RKO (cell line): ENCODE results near the gene PEDS1.
A peak's percentile ranks its signal among the peaks of the same experiment; 100 is the strongest.
"Not testable (repeated sequence)": the region's sequence is repeated elsewhere in the genome, so short reads cannot be mapped to it uniquely, and the experiment has no call there.

Source experiments
- DNase-seq: peaks from one replicate; pipeline ENCODE4 v3.0.0-alpha.2; 2016; ENCODE audit warnings: low spot score

The PEDS1 gene

DNA sequence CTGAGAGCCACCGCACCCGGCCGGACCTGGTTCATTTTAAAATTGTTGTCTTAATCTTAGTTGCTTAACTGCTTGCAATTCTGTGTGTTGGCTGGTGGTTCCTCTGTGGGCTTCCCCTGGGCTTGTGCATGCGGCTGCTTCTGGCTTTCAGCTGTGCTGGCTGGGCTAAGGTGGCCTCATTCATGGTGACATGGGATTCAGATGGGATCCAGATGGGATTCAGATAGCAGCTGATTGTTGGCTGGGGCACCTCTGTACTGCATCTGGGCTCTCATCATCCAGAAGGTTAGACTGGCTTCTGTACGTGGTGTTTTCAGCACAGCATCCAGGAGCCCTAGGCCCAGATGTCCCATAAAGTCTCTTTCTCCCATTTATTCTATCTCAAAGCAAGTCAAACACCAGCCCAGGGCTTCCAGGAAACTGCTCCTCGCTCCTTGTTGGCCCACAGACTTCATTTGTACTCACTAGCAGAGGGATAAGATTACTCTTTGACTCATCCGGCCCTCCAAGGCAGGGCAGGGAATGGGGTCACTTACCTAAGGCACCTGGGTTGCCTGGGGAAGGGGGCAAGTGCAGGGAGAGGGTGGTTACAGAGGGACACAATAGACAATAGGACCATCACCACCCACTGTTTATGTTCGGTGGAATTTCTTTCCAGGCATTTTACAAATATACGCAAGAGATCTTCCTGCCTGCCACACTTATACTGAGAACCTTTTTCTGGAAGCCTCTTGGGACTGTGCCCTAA is 10.2 kb upstream of the PEDS1 start:
- no peak for DNase-seq

- DNase-seq, result not testable (repeated sequence)
These were observed 8.0 kb upstream of the PEDS1 start for GRCh38 chr20:50161494-50161893.

DNA sequence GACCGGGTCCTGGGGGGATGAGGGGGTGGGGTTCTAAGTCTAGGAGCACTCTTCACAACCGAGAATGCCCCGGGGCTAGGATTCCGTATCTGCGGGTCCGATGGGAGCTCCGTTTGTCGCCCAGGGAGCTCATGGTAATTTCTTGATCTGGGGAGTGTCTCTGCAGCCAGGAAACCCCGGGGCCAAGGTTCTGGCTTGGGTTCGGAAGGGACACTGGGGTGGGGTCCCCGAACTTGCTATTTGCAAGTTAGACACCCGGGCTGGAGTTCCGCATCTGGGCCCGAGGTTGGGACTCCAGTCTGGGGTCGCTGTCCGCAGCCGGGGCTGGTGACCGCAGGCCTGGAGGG is 397 bp downstream of the PEDS1 start:
- DNase-seq, result no peak

GRCh38 chr20:50152394-50153152 is 950 bp downstream of the PEDS1 start:
- peak; percentile 47 for DNase-seq

GRCh38 chr20:50151034-50151743 is 2.3 kb downstream of the PEDS1 start:
- no peak for DNase-seq

DNA sequence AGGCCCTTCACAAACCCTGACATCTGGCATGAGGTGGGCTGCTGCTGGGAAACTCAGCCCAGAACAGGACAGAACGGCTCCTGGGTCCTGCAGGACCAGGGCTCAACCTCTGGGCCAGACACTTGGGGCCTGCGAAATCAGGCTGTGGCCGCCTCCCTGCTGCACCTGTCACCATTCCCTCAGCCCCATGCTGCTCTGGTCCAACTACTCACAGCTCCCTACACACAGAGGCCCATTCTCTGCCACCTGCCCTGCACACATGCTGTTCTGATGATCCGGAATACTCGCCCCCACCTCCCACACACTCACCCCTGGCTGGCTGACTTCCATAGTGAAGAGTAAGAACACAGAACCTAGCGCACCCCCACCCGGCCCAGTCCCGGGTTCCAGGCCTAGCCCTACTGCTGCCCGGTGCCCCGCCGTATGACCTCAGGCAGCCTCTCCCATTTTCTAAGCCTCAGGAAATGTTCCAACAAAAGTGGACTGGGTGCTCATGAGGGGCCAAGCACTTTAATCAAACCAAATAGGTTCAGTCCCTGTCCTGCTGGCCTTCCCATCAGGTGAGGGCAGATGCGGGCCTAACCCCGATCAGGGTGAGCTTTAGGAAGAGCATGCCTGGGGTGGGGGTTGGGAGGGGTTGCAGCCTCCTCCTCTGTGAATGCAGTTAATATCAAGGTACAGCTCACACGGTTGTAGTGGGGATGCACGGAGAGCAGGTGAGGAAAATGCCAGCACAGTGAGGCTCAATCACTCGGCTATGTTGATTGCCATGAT is 3.9 kb downstream of the PEDS1 start:
- DNase-seq, result no peak

DNA sequence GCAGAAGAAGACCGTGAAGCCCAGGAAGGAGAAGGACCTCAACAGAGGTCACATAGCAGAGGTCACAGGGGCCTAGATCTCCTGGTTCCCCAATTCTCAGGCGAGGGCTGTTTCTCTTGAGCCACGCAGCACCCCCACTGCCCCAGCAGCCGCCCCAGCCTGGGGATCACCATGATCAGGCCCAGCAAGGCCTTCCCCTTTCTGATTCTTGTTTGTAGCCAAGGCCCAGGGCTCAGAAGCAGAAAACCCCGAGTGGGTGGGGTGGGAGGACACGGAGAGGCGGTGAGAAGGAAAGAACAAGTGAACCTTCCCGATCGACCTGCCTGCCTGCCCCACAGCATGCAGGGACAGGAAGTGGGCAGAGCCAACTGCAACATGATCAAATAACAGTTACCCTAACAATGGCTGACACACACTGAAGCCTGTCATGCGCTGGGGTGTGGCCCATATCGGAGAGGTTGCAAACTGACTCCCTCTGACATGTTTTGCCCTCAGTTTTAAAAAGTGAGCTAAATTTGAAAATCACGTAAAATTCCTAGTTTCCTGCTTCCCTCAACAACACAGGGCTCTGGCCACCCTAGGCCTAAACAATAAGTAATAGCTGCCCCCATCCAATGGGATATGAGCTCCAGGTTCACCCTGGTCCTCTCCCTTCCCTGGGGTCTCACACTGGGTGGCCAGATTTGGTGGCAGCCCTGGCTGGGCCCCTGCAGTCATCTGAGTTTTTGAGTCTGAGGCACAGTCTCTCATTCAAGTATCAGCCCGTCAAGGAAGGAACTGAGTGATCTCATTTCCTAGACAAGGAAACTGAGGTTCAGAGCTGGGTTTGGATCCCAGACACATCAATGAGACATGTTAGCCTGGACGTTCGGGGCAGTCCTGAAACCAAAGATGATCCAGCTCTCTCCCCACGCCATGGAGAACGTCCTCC is 6.5 kb downstream of the PEDS1 start:
- DNase-seq, result no peak

DNA sequence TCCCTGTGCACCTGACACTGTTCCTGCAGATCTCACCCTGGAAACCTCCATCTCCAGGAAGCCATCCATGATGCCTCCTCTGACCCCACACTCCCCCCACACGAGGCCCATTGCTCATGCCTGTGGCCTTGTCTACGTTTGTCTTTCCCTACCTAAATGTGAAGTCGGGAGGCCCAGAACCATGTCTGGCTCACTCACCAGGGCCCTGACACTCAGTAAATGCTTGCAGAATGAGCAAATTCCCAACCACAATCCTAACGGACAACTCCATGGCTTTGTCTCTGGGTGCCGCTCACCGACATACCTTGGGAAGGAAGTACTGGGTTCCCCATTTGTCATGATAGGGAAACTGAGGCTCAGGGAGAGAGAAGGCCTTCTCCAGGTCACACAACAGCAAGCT is 7.3 kb downstream of the PEDS1 start:
- no peak for DNase-seq

DNA sequence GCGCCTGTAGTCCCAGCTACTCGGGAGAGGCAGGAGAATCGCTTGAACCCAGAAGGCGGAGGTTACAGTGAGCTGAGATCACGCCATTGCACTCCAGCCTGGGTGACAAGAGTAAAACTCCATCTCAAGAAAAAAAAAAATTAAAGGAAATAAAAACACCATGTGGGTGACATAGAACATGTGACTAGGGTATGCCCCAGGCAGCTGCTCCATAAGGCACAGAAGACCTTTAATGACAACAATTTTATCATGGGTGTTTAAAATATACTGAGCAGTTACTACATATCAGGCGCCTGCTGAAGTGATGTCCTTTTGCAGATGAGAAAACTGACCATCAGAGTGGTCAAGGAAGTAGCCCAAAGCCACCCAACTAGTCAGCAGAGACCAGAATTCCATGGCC is 8.0 kb downstream of the PEDS1 start:
- no peak for DNase-seq

DNA sequence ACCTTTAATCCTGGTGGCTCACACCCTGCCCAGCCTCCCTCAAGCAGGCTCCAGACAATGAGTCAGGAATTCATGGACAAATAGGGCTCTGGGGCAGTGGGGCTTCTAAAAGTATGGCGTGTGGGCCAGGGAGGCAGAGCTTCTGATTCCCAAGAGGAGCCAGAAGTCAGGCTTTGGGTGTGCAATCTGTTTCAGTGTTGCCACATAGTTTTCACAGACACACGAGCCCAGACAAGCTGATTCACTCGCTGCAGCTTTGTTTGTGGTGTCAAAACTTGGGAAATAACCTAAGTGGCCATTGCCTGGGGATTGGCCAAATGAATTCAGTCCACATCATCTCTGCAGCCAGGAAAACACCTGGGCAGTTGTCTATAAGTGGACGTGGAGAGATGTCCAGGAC is 9.2 kb downstream of the PEDS1 start:
- no peak for DNase-seq

DNA sequence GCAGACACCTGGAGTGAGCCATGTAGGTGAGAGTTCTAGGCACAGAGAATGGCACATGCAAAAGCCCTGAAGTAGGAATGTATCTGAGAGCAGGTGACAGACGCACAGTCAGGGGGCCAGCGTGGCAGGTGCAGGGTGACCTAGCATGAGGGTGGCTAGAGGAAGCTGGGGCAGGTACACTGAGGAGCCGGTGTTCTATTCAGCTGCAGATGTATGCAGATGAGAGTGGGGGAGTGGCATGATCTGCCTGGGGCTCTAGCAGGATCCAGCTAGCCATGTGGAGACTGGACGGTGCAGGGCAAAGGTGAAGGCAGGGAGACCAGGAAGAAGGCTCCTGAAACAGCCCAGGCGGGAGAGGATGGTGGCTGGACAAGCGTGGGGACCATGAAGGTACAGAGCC is 10.7 kb downstream of the PEDS1 start:
- no peak for DNase-seq

GRCh38 chr20:50141811-50142561 is 11.5 kb downstream of the PEDS1 start:
- DNase-seq, result no peak

GRCh38 chr20:50141018-50141675 is 12.4 kb downstream of the PEDS1 start:
- DNase-seq, result no peak

DNA sequence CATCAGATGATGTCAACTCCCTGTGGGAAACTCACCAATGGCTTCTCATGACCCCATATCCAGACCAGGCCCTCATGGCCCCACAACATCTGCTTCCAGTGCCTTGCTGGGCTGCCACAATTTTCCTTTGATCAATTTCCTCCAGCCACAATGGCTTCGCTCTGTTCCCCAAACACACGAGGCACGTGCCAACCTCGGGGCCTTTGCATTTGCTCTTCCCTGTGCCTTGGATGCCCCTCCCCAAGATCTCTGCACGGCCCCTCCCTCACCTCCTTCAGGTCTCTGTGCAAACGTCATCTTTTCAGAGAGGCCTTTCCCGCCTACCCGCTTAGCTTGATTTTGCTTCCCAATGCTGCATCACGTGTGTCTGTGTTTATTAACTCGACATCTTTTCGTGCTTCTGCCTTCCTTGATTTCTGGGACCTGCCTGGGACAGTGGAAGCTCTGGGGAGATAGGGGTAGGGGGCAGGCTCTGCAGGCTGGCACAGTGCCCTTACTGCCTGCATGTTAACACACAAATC is 13.1 kb downstream of the PEDS1 start:
- no peak for DNase-seq

GRCh38 chr20:50138479-50139393 is 14.8 kb downstream of the PEDS1 start:
- no peak for DNase-seq

DNA sequence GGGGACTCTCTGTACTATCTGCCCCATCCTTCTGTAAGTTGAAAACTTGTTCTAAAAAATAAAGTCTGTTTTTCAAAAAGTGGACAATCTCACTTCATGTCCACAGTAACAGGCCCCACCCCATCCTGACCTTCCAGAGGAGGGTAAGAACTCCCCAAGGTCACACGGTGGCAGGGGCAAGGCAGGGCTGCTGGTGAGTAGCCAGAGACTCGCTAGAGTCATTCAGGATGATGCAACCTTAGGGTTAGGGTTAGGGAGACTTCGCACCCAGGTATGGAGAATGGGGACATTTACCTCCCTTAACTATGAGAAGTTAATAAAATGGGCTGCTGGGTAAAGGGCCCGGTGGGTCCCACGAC is 15.4 kb downstream of the PEDS1 start:
- DNase-seq, result no peak

DNA sequence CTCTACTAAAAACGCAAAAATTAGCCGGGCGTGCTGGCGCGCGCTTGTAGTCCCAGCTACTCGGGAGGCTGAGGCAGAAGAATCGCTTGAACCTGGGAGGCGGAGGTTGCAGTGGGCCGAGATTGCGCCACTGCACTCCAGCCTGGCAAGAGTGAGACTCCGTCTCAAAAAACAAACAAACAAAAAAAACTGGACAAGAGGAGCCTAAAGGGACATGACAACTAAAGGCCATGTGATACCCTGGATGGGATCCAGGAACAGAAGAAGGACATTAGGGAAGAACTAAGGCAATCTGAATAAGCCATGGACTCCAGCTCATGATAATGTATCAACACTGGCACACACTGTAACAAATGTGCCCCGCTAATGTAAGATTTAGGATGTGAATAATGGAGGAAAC is 15.8 kb downstream of the PEDS1 start:
- DNase-seq, result not testable (repeated sequence)

GRCh38 chr20:50136822-50137599 is 16.5 kb downstream of the PEDS1 start:
- peak; percentile 79 for DNase-seq
